WTC11 (cell line): Measurements from ENCODE around the gene FUT8.

Source experiments
- KAT7 ChIP-seq: sonication (generic); formaldehyde crosslinking; IDR thresholded peaks from 2 replicates; pipeline ENCODE4 v1.8.1; 2023; ENCODE audit warnings: missing genetic modification reagents, mild to moderate bottlenecking, borderline replicate concordance
- MAX ChIP-seq: sonication (generic); formaldehyde crosslinking; IDR thresholded peaks from 2 replicates; pipeline ENCODE4 v1.8.0; 2022; ENCODE audit warnings: mild to moderate bottlenecking, missing genetic modification reagents
- NFE2L1 ChIP-seq: sonication (generic); formaldehyde crosslinking; IDR thresholded peaks from 2 replicates; pipeline ENCODE4 v1.8.1; 2023; ENCODE audit warnings: missing genetic modification reagents
- SMAD3 ChIP-seq: sonication (generic); formaldehyde crosslinking; IDR thresholded peaks from 2 replicates; pipeline ENCODE4 v1.8.0; 2022; ENCODE audit warnings: missing genetic modification reagents, mild to moderate bottlenecking, borderline replicate concordance
- TF ChIP-seq, protein P1 (sequence below): sonication (generic); formaldehyde crosslinking; IDR thresholded peaks from 2 replicates; pipeline ENCODE4 v1.8.0; 2022; ENCODE audit warnings: mild to moderate bottlenecking, missing genetic modification reagents
- TF ChIP-seq, protein P2 (sequence below): fragments of 200-600 bp; IDR thresholded peaks from 2 replicates; pipeline ENCODE4 v1.8.0; 2022; ENCODE audit warnings: antibody characterized with exemption
- TF ChIP-seq, protein P3 (sequence below): sonication (generic); formaldehyde crosslinking; IDR thresholded peaks from 2 replicates; pipeline ENCODE4 v1.8.1; 2023; ENCODE audit warnings: mild to moderate bottlenecking, missing genetic modification reagents
- TF ChIP-seq, protein P4 (sequence below): sonication (generic); formaldehyde crosslinking; IDR thresholded peaks from 2 replicates; pipeline ENCODE4 v1.8.1; 2022; ENCODE audit warnings: low read depth, mild to moderate bottlenecking, moderate library complexity, missing genetic modification reagents, borderline replicate concordance

GRCh38 chr14:65594153-65594881, 181.8 kb downstream of the FUT8 start:
- TF ChIP-seq, protein P1, sequence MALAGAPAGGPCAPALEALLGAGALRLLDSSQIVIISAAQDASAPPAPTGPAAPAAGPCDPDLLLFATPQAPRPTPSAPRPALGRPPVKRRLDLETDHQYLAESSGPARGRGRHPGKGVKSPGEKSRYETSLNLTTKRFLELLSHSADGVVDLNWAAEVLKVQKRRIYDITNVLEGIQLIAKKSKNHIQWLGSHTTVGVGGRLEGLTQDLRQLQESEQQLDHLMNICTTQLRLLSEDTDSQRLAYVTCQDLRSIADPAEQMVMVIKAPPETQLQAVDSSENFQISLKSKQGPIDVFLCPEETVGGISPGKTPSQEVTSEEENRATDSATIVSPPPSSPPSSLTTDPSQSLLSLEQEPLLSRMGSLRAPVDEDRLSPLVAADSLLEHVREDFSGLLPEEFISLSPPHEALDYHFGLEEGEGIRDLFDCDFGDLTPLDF, result no peak
- TF ChIP-seq, protein P2, sequence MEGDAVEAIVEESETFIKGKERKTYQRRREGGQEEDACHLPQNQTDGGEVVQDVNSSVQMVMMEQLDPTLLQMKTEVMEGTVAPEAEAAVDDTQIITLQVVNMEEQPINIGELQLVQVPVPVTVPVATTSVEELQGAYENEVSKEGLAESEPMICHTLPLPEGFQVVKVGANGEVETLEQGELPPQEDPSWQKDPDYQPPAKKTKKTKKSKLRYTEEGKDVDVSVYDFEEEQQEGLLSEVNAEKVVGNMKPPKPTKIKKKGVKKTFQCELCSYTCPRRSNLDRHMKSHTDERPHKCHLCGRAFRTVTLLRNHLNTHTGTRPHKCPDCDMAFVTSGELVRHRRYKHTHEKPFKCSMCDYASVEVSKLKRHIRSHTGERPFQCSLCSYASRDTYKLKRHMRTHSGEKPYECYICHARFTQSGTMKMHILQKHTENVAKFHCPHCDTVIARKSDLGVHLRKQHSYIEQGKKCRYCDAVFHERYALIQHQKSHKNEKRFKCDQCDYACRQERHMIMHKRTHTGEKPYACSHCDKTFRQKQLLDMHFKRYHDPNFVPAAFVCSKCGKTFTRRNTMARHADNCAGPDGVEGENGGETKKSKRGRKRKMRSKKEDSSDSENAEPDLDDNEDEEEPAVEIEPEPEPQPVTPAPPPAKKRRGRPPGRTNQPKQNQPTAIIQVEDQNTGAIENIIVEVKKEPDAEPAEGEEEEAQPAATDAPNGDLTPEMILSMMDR, result no peak
- TF ChIP-seq SMAD3, result no peak
- TF ChIP-seq, protein P3, sequence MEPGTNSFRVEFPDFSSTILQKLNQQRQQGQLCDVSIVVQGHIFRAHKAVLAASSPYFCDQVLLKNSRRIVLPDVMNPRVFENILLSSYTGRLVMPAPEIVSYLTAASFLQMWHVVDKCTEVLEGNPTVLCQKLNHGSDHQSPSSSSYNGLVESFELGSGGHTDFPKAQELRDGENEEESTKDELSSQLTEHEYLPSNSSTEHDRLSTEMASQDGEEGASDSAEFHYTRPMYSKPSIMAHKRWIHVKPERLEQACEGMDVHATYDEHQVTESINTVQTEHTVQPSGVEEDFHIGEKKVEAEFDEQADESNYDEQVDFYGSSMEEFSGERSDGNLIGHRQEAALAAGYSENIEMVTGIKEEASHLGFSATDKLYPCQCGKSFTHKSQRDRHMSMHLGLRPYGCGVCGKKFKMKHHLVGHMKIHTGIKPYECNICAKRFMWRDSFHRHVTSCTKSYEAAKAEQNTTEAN, result no peak
- TF ChIP-seq, protein P4, sequence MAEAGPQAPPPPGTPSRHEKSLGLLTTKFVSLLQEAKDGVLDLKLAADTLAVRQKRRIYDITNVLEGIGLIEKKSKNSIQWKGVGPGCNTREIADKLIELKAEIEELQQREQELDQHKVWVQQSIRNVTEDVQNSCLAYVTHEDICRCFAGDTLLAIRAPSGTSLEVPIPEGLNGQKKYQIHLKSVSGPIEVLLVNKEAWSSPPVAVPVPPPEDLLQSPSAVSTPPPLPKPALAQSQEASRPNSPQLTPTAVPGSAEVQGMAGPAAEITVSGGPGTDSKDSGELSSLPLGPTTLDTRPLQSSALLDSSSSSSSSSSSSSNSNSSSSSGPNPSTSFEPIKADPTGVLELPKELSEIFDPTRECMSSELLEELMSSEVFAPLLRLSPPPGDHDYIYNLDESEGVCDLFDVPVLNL (CRISPR knock-in tag), result no peak
- no peak for TF ChIP-seq KAT7
- no peak for TF ChIP-seq MAX (CRISPR knock-in tag)
- TF ChIP-seq NFE2L1 (CRISPR knock-in tag), result no peak
